Activated CD8-positive, alpha-beta memory T cell treated with anti-CD3 and anti-CD28 coated beads, Interleukin-2, amount 10 ng/mL, durations not matched to agents 7 days and 5 days (primary cell): ENCODE measurements around the gene ESYT2. TPM values are rescaled to one million over a fixed set of nuclear protein-coding genes. Genes with fewer than 3 reads are reported as not detected.
"Not testable (repeated sequence)": the region's sequence is repeated elsewhere in the genome, so short reads cannot be mapped to it uniquely, and the experiment has no call there.

Experiments used
- ATAC-seq: fragments of 150-1000 bp; cut with Tn5 transposase; one replicate; pipeline ENCODE4 v1.10.0; 2021; ENCODE audit warnings: moderate library complexity
- CTCF ChIA-PET: fragments of 350-600 bp; sonication (Branson Sonifier 250); formaldehyde crosslinking; loops from one replicate; lab custom pipeline; 2021; ENCODE audit warnings: antibody characterized with exemption; lab: Charles Lee
- DNase-seq: peaks from one replicate; pipeline ENCODE4 v3.0.0-alpha.2; 2020
- H3K27ac Mint-ChIP-seq: one replicate; pipeline ENCODE4 v1.8.0; 2021; ENCODE audit warnings: mild to moderate bottlenecking, mixed read lengths
- H3K27me3 Mint-ChIP-seq: one replicate; pipeline ENCODE4 v1.8.0; 2021; ENCODE audit warnings: mixed read lengths
- H3K36me3 Mint-ChIP-seq: one replicate; pipeline ENCODE4 v1.8.0; 2021; ENCODE audit warnings: mild to moderate bottlenecking, mixed read lengths
- H3K4me1 Mint-ChIP-seq: one replicate; pipeline ENCODE4 v1.8.0; 2021; ENCODE audit warnings: mixed read lengths
- H3K4me3 Mint-ChIP-seq: one replicate; pipeline ENCODE4 v1.8.0; 2021; ENCODE audit warnings: mild to moderate bottlenecking, moderate library complexity, mixed read lengths
- H3K9me3 Mint-ChIP-seq: one replicate; pipeline ENCODE4 v1.8.0; 2022; ENCODE audit warnings: low read depth, mixed read lengths
- total RNA-seq, 2 experiments: library from RNA; stranded (reverse); gene quantifications; one replicate each; pipeline ENCODE4 v1.2.3, GENCODE V29; 2021

Gene ESYT2
- total RNA-seq, 2 experiments from 2014 or later, result 79.8 to 86.0 TPM

DNA sequence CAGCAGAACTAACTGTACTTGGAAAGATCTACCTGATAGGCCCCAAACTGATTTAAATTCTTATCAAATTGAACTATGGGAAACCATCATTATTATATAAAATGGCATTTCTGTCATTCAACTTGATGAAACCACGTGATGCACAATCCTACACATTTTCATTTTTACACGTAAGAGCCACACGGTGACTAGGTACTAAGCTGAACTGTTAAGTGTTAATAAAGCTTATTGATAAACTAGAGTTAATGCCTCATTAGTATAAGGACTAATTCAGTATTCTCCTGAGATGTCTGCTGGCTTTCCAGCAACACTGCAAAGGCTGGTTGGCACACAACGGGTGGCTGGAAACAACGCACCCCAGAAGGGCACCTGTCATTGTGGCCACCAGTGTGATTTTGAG is 129.3 kb downstream of the ESYT2 start:
- DNase-seq, result no peak
- H3K27me3 Mint-ChIP-seq, result no peaks in the 10 kb centered on the region
- H3K4me1 Mint-ChIP-seq, result peaks cover 68% of the 10 kb centered on the region
- H3K9me3 Mint-ChIP-seq, result no peaks in the 10 kb centered on the region
- no peak overlapping the region for H3K27ac Mint-ChIP-seq
- CTCF ChIA-PET, result interaction anchor here (1.1 kb wide), 1 partner anchor 277 kb away, joined by 3 read pairs; no protein-coding TSS in a partner anchor
- H3K4me3 Mint-ChIP-seq, result no peak overlapping the region
- ATAC-seq, result no peak
- peaks cover 68% of the 10 kb centered on the region for H3K36me3 Mint-ChIP-seq

GRCh38 chr7:158699341-158699740 is 130.0 kb downstream of the ESYT2 start:
- DNase-seq (no peak), ATAC-seq (no peak)
- Mint-ChIP-seq H3K9me3 (no peaks in the 10 kb centered on the region), H3K27me3 (no peaks in the 10 kb centered on the region), H3K27ac (peak overlapping the region; percentile 48), H3K4me1 (peaks cover 74% of the 10 kb centered on the region), H3K36me3 (peaks cover 73% of the 10 kb centered on the region), H3K4me3 (no peak overlapping the region)
- CTCF ChIA-PET, result interaction anchor here (2.7 kb wide), 1 partner anchor 278 kb away, joined by 9 read pairs; no protein-coding TSS in a partner anchor

DNA sequence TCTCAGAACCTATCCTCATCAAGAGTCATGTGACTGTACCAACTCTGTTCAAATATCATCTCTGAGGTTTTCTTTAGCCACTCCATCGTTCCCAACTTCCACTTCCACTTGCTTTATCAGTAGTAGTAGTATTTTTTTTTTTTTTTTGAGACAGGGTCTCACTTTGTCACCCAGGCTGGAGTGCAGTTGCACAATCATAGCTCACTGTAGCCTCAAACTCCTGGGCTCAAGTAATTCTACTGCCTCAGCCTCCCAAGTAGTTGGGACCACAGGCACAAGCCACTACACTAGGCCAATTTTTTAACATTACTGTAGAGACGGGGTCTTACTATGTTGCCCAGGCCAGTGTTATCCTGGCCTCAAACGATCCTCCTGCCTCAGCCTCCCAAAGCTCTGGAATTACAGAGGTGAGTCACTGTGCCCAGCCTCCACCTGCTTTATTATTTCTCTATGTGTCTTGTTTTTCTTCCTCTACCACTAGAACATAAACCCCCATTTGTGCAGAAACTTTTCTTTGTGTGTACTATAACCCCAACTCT is 130.6 kb downstream of the ESYT2 start:
- H3K27ac Mint-ChIP-seq, result peak overlapping the region; percentile 47
- no peak for ATAC-seq
- H3K9me3 Mint-ChIP-seq, result no peaks in the 10 kb centered on the region
- DNase-seq, result no peak
- no peak overlapping the region for H3K4me3 Mint-ChIP-seq
- CTCF ChIA-PET, result interaction anchor here (2.7 kb wide), 1 partner anchor 278 kb away, joined by 9 read pairs; no protein-coding TSS in a partner anchor
- peaks cover 75% of the 10 kb centered on the region for H3K36me3 Mint-ChIP-seq
- no peaks in the 10 kb centered on the region for H3K27me3 Mint-ChIP-seq
- H3K4me1 Mint-ChIP-seq, result peaks cover 78% of the 10 kb centered on the region

GRCh38 chr7:158697597-158697996 is 131.7 kb downstream of the ESYT2 start:
- H3K4me3 Mint-ChIP-seq, ATAC-seq, DNase-seq, H3K9me3 Mint-ChIP-seq, H3K27me3 Mint-ChIP-seq, H3K27ac Mint-ChIP-seq: not testable (repeated sequence)
- Mint-ChIP-seq H3K4me1 (peaks cover 70% of the 10 kb centered on the region), H3K36me3 (peaks cover 70% of the 10 kb centered on the region)
- CTCF ChIA-PET, result interaction anchor here (2.7 kb wide), 1 partner anchor 280 kb away, joined by 9 read pairs; no protein-coding TSS in a partner anchor

DNA sequence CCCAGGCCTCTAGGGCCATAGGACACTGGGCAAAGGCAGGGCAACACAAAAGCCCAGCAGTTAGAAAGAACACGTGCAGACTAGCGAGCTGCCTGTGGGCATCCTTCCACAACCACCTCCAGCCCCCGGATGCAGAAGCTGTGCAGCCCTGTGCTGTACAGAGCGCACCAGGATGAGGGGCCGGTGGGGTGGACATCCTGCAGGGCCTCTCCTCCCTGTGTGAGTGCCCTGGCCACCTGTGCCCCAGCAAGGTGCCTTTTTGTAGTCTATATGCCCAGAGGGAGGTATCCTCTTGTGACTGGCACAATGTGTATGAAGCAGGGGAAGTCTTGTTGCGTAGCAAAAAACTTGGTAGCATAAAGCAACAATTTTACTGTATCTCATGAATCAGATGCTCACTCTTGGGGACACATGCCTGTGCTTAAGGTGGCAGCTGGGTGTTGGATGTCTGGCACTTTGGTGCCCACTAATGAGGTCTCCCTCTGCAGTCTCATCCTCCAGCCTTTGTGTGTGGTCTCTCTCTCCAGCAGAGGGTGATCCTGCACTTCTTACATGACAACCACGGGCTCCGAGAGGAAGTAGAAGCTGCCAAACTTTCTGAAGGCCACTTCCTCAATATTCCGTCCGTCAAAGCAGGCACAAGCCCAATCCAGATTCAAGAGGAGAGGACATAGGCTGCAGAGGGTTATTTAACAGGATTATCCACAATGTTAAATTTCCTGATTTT is 133.4 kb downstream of the ESYT2 start:
- ATAC-seq (no peak), DNase-seq (no peak)
- Mint-ChIP-seq H3K27me3 (no peaks in the 10 kb centered on the region), H3K27ac (peak overlapping the region; percentile 22), H3K4me3 (no peak overlapping the region), H3K9me3 (no peaks in the 10 kb centered on the region), H3K4me1 (peaks cover 52% of the 10 kb centered on the region), H3K36me3 (peaks cover 64% of the 10 kb centered on the region)
- CTCF ChIA-PET, result interaction anchor here (1.1 to 1.9 kb wide), 4 partner anchors 8 to 281 kb away, joined by 3 to 15 read pairs (median 3); no protein-coding TSS in a partner anchor

DNA sequence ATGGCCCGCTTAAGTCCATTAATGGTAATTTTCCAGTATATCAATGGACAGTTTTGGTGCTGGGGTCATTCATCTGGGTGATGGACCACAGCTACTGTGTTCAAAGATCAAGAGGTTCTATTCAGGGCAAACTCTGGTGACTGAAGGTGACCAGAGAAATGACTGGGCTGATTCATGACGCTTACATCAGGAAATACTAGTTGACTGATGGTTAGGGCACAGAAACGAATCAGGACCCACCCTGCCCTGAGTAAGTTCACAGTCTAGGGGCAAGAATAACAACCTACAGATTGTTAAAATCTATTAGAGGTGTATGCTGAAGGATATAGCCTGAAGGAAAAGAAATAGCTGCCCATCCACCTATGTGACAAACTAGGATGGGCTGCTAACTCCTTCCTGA is 134.3 kb downstream of the ESYT2 start:
- CTCF ChIA-PET, result interaction anchor here (1.1 to 1.9 kb wide), 3 partner anchors 26 to 282 kb away, joined by 3 to 15 read pairs (median 3); no protein-coding TSS in a partner anchor
- no peaks in the 10 kb centered on the region for H3K9me3 Mint-ChIP-seq
- H3K27ac Mint-ChIP-seq, result peak overlapping the region; percentile 22
- no peaks in the 10 kb centered on the region for H3K27me3 Mint-ChIP-seq
- peaks cover 59% of the 10 kb centered on the region for H3K36me3 Mint-ChIP-seq
- no peak for ATAC-seq
- peaks cover 45% of the 10 kb centered on the region for H3K4me1 Mint-ChIP-seq
- no peak for DNase-seq
- H3K4me3 Mint-ChIP-seq, result no peak overlapping the region

DNA sequence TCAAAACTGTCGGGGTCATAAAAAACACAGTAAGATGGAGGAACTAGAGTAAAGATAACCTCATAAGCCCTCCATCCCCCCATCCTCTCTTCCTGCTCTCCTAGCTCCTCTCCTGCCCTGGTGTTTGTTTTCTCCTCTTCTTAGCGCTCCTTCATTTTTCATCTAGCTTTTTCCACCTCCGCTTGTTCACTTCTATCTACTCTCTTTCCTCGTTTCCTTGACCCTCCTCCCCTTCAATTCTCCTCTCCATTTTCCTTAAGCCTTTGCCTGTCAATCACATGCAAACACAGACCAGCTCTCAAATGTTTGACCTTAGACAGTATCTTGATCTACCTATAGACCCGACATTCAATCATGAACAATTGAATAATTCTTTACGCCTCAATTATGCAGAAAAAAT is 134.7 kb downstream of the ESYT2 start:
- Mint-ChIP-seq H3K9me3 (no peaks in the 10 kb centered on the region), H3K4me3 (no peak overlapping the region), H3K36me3 (peaks cover 58% of the 10 kb centered on the region), H3K27ac (no peak overlapping the region), H3K27me3 (no peaks in the 10 kb centered on the region), H3K4me1 (peaks cover 43% of the 10 kb centered on the region)
- no peak for ATAC-seq
- CTCF ChIA-PET, result interaction anchor here (0.6 to 1.9 kb wide), 3 partner anchors 32 to 282 kb away, joined by 3 to 15 read pairs (median 3); no protein-coding TSS in a partner anchor
- no peak for DNase-seq

DNA sequence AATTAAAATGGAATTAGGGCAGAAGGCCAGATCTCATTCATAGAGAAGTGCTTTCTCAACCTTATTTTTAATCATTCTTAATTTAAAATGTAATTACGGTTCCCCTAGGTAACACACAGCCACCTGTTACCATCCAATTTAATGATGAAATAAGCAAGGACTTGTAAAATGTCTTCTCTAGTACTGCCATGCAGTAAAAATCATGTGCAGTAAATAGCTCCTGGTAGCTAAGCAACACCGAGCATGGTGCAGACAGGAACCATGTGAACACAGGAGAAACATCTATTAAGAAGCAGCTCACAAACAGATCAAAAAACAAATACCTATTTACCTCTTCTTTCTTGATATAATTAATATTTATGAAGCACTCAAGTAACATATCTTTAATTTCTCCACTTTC is 139.8 kb downstream of the ESYT2 start:
- no peak overlapping the region for H3K4me3 Mint-ChIP-seq
- no peaks in the 10 kb centered on the region for H3K27me3 Mint-ChIP-seq
- peaks cover 58% of the 10 kb centered on the region for H3K36me3 Mint-ChIP-seq
- no peak for ATAC-seq
- CTCF ChIA-PET, result interaction anchor here (1.2 to 2.2 kb wide), 2 partner anchors 8 to 44 kb away, joined by 4 to 6 read pairs; no protein-coding TSS in a partner anchor
- no peak for DNase-seq
- H3K4me1 Mint-ChIP-seq, result peaks cover 8% of the 10 kb centered on the region
- H3K9me3 Mint-ChIP-seq, result no peaks in the 10 kb centered on the region
- H3K27ac Mint-ChIP-seq, result no peak overlapping the region

DNA sequence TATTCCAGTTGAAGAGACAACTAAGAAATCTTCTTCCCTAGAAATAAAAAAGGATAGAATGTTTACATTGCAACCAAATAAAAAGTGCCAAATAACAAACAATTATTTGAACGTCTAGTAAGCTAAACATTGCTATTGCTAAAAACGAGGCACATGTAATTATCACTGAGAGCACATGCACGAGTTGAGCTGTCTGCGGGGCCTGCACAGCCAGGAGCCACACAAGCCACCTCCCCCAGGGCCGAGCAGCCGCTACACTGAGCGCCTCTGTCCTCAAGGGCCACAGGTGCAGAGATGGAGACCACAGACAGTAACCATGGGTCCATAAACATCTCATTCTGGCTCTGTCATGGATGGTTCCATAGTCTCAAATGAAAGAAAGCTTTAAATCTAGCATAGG is 141.9 kb downstream of the ESYT2 start:
- Mint-ChIP-seq H3K27ac (no peak overlapping the region), H3K9me3 (no peaks in the 10 kb centered on the region), H3K27me3 (no peaks in the 10 kb centered on the region), H3K36me3 (peaks cover 63% of the 10 kb centered on the region), H3K4me3 (no peak overlapping the region), H3K4me1 (no peaks in the 10 kb centered on the region)
- ATAC-seq, result no peak
- no peak for DNase-seq
- CTCF ChIA-PET, result interaction anchor here (1.0 kb wide), 1 partner anchor 289 kb away, joined by 4 read pairs; no protein-coding TSS in a partner anchor

GRCh38 chr7:158685693-158686092 is 143.6 kb downstream of the ESYT2 start:
- Mint-ChIP-seq H3K36me3 (peaks cover 59% of the 10 kb centered on the region), H3K9me3 (no peaks in the 10 kb centered on the region), H3K27ac (no peak overlapping the region), H3K27me3 (no peaks in the 10 kb centered on the region), H3K4me1 (peaks cover 2% of the 10 kb centered on the region), H3K4me3 (no peak overlapping the region)
- no peak for DNase-seq
- no peak for ATAC-seq
- CTCF ChIA-PET, result no interaction called here

GRCh38 chr7:158684329-158684728 is 145.0 kb downstream of the ESYT2 start:
- Mint-ChIP-seq H3K4me1 (peaks cover 2% of the 10 kb centered on the region), H3K4me3 (no peak overlapping the region), H3K27me3 (no peaks in the 10 kb centered on the region), H3K27ac (no peak overlapping the region), H3K36me3 (peaks cover 62% of the 10 kb centered on the region), H3K9me3 (no peaks in the 10 kb centered on the region)
- ATAC-seq (no peak), DNase-seq (no peak)
- CTCF ChIA-PET, result no interaction called here

GRCh38 chr7:158683541-158683940 is 145.8 kb downstream of the ESYT2 start:
- no peaks in the 10 kb centered on the region for H3K27me3 Mint-ChIP-seq
- CTCF ChIA-PET, result no interaction called here
- ATAC-seq (no peak), DNase-seq (no peak)
- H3K9me3 Mint-ChIP-seq, result no peaks in the 10 kb centered on the region
- H3K27ac Mint-ChIP-seq, result no peak overlapping the region
- peaks cover 2% of the 10 kb centered on the region for H3K4me1 Mint-ChIP-seq
- no peak overlapping the region for H3K4me3 Mint-ChIP-seq
- peaks cover 62% of the 10 kb centered on the region for H3K36me3 Mint-ChIP-seq

DNA sequence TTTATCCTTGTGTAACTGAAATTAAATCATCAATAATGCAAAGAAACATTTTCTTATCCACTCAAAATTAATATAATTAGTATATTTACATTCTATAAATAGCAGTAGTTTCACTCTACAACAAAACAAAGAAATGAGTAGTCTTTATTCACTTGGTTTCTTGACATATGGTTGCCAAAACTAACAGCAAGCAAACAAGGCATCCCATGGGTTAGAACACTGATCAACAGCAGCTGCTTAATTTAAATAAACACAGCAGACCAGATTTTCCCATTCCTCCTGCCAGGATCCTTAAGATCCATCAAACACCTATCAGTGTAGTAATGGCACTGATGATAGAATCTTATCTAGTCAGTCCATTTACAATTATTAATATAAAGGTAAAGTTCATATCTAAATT is 146.9 kb downstream of the ESYT2 start:
- ATAC-seq (no peak), DNase-seq (no peak)
- Mint-ChIP-seq H3K4me3 (no peak overlapping the region), H3K27me3 (no peaks in the 10 kb centered on the region), H3K9me3 (no peaks in the 10 kb centered on the region), H3K27ac (no peak overlapping the region), H3K4me1 (peaks cover 6% of the 10 kb centered on the region), H3K36me3 (peaks cover 55% of the 10 kb centered on the region)
- CTCF ChIA-PET, result no interaction called here
